Endometrium (tissue), 2 donors: Measurements from ENCODE around the gene PIGQ.

Source experiments
- FAIRE-seq: peaks from 2 replicates; lab custom pipeline; 2012; peaks lifted over from hg19 to GRCh38; lab: Jason Lieb, UNC
- donor health status: control.
- donor health status: control.

PIGQ gene

GRCh38 chr16:534135-534534 is 35.6 kb upstream of the PIGQ start:
- no peak for FAIRE-seq

GRCh38 chr16:534856-535445 is 34.8 kb upstream of the PIGQ start:
- no peak for FAIRE-seq

GRCh38 chr16:535446-536405 is 34.0 kb upstream of the PIGQ start:
- FAIRE-seq, result no peak

- no peak for FAIRE-seq
Observed at GRCh38 chr16:536746-537145, 33.0 kb upstream of the PIGQ start.

GRCh38 chr16:537415-538335 is 32.1 kb upstream of the PIGQ start:
- no peak for FAIRE-seq

GRCh38 chr16:539901-540530 is 29.8 kb upstream of the PIGQ start:
- no peak for FAIRE-seq

GRCh38 chr16:540645-541340 is 29.0 kb upstream of the PIGQ start:
- FAIRE-seq, result no peak

- FAIRE-seq, result no peak
Observed at GRCh38 chr16:543301-544164, 26.2 kb upstream of the PIGQ start.

GRCh38 chr16:544517-544916 is 25.3 kb upstream of the PIGQ start:
- no peak for FAIRE-seq

GRCh38 chr16:546909-547770 is 22.6 kb upstream of the PIGQ start:
- FAIRE-seq, result no peak

- no peak for FAIRE-seq
Observed at GRCh38 chr16:548586-548985, 21.2 kb upstream of the PIGQ start.

GRCh38 chr16:549544-550263 is 20.1 kb upstream of the PIGQ start:
- FAIRE-seq, result no peak

GRCh38 chr16:551210-551609 is 18.6 kb upstream of the PIGQ start:
- FAIRE-seq, result no peak

GRCh38 chr16:552171-552570 is 17.6 kb upstream of the PIGQ start:
- FAIRE-seq, result no peak

- no peak for FAIRE-seq
Observed at GRCh38 chr16:553601-554296, 16.0 kb upstream of the PIGQ start.

GRCh38 chr16:554297-554621 is 15.5 kb upstream of the PIGQ start:
- no peak for FAIRE-seq

GRCh38 chr16:554640-555365 is 15.0 kb upstream of the PIGQ start:
- no peak for FAIRE-seq
